ENCODE measurements around the gene CALD1. TPM values are rescaled to one million over a fixed set of nuclear protein-coding genes. Genes with fewer than 3 reads are reported as not detected.

Gene CALD1
- total RNA-seq, 1 experiment from 2014 or later, result 147 TPM

DNA sequence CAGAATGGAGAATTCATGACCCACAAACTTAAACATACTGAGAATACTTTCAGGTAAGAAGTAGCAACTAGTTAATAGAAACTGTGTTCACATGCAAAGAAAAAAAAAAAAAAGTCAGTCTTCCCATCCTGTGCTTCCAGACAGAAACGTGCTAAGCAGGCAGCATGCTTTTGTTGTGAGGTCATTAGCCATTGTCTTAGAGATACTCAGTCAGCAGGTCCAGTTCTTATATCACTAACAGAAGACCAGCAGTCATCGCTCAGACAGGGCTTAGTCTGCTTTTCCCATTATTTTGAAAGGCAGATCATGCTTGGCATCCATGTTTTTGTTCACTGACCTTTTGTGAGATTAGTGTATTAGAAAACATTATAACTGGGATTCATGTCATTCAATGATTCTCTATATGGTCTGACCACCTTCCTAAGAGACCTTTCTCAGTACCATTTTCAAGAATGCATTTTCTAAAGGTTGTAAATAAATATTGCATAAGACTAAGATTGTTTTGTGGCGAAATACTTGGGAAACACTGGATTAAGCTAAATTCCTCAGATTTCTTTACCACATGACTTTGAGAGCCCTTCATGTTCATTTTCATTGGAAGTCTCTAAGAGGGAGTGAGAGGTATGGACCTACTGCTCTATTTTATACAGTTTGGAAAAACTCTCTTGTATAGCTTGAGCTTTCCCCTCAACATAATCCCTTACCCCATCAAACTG, 161.9 kb downstream of the CALD1 start:
- TF ChIP-seq, protein P1, sequence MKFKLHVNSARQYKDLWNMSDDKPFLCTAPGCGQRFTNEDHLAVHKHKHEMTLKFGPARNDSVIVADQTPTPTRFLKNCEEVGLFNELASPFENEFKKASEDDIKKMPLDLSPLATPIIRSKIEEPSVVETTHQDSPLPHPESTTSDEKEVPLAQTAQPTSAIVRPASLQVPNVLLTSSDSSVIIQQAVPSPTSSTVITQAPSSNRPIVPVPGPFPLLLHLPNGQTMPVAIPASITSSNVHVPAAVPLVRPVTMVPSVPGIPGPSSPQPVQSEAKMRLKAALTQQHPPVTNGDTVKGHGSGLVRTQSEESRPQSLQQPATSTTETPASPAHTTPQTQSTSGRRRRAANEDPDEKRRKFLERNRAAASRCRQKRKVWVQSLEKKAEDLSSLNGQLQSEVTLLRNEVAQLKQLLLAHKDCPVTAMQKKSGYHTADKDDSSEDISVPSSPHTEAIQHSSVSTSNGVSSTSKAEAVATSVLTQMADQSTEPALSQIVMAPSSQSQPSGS (CRISPR knock-in tag; IDR thresholded peaks at IDR 0.05; ENCODE audit: borderline replicate concordance, low read depth), result no peak
- no peak for TF ChIP-seq ZNF416 (CRISPR knock-in tag; IDR thresholded peaks at IDR 0.05)
- TF ChIP-seq KAT7 (CRISPR knock-in tag; IDR thresholded peaks at IDR 0.05; ENCODE audit: borderline replicate concordance), result no peak
- no peak for TF ChIP-seq JUN (CRISPR knock-in tag; IDR thresholded peaks at IDR 0.05)
- no peak for TF ChIP-seq HMGA2 (CRISPR knock-in tag; IDR thresholded peaks at IDR 0.05)
- TF ChIP-seq, protein P2, sequence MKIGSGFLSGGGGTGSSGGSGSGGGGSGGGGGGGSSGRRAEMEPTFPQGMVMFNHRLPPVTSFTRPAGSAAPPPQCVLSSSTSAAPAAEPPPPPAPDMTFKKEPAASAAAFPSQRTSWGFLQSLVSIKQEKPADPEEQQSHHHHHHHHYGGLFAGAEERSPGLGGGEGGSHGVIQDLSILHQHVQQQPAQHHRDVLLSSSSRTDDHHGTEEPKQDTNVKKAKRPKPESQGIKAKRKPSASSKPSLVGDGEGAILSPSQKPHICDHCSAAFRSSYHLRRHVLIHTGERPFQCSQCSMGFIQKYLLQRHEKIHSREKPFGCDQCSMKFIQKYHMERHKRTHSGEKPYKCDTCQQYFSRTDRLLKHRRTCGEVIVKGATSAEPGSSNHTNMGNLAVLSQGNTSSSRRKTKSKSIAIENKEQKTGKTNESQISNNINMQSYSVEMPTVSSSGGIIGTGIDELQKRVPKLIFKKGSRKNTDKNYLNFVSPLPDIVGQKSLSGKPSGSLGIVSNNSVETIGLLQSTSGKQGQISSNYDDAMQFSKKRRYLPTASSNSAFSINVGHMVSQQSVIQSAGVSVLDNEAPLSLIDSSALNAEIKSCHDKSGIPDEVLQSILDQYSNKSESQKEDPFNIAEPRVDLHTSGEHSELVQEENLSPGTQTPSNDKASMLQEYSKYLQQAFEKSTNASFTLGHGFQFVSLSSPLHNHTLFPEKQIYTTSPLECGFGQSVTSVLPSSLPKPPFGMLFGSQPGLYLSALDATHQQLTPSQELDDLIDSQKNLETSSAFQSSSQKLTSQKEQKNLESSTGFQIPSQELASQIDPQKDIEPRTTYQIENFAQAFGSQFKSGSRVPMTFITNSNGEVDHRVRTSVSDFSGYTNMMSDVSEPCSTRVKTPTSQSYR (CRISPR knock-in tag; IDR thresholded peaks at IDR 0.05), result no peak
- no peak for TF ChIP-seq ESRRA (CRISPR knock-in tag; IDR thresholded peaks at IDR 0.05; ENCODE audit: borderline replicate concordance)
- no peak for TF ChIP-seq JAZF1 (CRISPR knock-in tag; IDR thresholded peaks at IDR 0.05)
- no peak for TF ChIP-seq SP1 (CRISPR knock-in tag; conservative IDR thresholded peaks at IDR 0.05)
- TF ChIP-seq, protein P3, sequence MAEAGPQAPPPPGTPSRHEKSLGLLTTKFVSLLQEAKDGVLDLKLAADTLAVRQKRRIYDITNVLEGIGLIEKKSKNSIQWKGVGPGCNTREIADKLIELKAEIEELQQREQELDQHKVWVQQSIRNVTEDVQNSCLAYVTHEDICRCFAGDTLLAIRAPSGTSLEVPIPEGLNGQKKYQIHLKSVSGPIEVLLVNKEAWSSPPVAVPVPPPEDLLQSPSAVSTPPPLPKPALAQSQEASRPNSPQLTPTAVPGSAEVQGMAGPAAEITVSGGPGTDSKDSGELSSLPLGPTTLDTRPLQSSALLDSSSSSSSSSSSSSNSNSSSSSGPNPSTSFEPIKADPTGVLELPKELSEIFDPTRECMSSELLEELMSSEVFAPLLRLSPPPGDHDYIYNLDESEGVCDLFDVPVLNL (CRISPR knock-in tag; IDR thresholded peaks at IDR 0.05; ENCODE audit: borderline replicate concordance, low read depth), result no peak
- TF ChIP-seq, protein P4, sequence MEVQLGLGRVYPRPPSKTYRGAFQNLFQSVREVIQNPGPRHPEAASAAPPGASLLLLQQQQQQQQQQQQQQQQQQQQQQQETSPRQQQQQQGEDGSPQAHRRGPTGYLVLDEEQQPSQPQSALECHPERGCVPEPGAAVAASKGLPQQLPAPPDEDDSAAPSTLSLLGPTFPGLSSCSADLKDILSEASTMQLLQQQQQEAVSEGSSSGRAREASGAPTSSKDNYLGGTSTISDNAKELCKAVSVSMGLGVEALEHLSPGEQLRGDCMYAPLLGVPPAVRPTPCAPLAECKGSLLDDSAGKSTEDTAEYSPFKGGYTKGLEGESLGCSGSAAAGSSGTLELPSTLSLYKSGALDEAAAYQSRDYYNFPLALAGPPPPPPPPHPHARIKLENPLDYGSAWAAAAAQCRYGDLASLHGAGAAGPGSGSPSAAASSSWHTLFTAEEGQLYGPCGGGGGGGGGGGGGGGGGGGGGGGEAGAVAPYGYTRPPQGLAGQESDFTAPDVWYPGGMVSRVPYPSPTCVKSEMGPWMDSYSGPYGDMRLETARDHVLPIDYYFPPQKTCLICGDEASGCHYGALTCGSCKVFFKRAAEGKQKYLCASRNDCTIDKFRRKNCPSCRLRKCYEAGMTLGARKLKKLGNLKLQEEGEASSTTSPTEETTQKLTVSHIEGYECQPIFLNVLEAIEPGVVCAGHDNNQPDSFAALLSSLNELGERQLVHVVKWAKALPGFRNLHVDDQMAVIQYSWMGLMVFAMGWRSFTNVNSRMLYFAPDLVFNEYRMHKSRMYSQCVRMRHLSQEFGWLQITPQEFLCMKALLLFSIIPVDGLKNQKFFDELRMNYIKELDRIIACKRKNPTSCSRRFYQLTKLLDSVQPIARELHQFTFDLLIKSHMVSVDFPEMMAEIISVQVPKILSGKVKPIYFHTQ (CRISPR knock-in tag; IDR thresholded peaks at IDR 0.05), result no peak
- TF ChIP-seq, protein P5, sequence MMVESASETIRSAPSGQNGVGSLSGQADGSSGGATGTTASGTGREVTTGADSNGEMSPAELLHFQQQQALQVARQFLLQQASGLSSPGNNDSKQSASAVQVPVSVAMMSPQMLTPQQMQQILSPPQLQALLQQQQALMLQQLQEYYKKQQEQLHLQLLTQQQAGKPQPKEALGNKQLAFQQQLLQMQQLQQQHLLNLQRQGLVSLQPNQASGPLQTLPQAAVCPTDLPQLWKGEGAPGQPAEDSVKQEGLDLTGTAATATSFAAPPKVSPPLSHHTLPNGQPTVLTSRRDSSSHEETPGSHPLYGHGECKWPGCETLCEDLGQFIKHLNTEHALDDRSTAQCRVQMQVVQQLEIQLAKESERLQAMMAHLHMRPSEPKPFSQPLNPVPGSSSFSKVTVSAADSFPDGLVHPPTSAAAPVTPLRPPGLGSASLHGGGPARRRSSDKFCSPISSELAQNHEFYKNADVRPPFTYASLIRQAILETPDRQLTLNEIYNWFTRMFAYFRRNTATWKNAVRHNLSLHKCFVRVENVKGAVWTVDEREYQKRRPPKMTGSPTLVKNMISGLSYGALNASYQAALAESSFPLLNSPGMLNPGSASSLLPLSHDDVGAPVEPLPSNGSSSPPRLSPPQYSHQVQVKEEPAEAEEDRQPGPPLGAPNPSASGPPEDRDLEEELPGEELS (CRISPR knock-in tag; IDR thresholded peaks at IDR 0.05), result no peak
- TF ChIP-seq CREM (CRISPR knock-in tag; IDR thresholded peaks at IDR 0.05), result no peak
- Mint-ChIP-seq H3K9me3 (no peaks in the 10 kb centered on the region), H3K27me3 (ENCODE audit: low read depth) (no peaks in the 10 kb centered on the region), H3K27ac (peak overlapping the region; percentile 32), H3K4me3 (no peak overlapping the region), H3K36me3 (peaks cover 16% of the 10 kb centered on the region), H3K4me1 (peaks cover 18% of the 10 kb centered on the region)
- DNase-seq (ENCODE audit: low spot score), result no peak
- CTCF ChIA-PET, result interaction anchor here (1.9 kb wide), 1 partner anchor 217 kb away, joined by 6 read pairs; no protein-coding TSS in a partner anchor
- ATAC-seq, result 0 out of 2 replicates have a peak, but pooled peaks have one; percentile 39
- POLR2A ChIA-PET, result no interaction called here

DNA sequence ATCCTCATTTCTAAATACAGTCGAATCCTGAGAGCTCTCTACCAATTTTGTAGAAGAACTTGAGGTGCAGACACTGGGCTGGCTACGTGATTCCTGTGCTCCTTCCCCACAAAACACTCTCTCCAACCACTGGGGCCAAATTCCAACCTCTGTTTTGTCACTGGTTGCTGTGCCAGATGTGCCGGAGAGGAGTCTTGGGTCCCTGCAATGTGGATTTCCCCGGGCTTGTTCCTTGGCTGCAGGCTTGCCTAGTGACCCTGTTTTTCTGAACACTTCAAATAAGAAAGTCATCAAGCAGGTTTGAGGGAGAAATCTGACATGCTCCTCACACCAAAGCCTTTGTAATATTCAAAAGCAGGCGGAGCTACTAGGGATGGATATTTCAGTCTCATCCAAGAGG, 162.5 kb downstream of the CALD1 start:
- H3K27ac Mint-ChIP-seq, result no peak overlapping the region
- H3K4me1 Mint-ChIP-seq, result peaks cover 18% of the 10 kb centered on the region
- DNase-seq (ENCODE audit: low spot score) (no peak), ATAC-seq (peak; percentile 46; the same call in 1 of the 2 replicates)
- peaks cover 11% of the 10 kb centered on the region; the same call in 1 of the 2 replicates for H3K36me3 Mint-ChIP-seq
- H3K27me3 Mint-ChIP-seq (ENCODE audit: low read depth), result no peaks in the 10 kb centered on the region
- CTCF ChIA-PET, result interaction anchor here (1.0 to 1.9 kb wide), 2 partner anchors 218 to 248 kb away, joined by 3 to 6 read pairs; no protein-coding TSS in a partner anchor
- POLR2A ChIA-PET, result no interaction called here
- H3K9me3 Mint-ChIP-seq, result no peaks in the 10 kb centered on the region
- H3K4me3 Mint-ChIP-seq, result no peak overlapping the region
- TF ChIP-seq, protein P6, sequence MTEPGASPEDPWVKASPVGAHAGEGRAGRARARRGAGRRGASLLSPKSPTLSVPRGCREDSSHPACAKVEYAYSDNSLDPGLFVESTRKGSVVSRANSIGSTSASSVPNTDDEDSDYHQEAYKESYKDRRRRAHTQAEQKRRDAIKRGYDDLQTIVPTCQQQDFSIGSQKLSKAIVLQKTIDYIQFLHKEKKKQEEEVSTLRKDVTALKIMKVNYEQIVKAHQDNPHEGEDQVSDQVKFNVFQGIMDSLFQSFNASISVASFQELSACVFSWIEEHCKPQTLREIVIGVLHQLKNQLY (CRISPR knock-in tag; IDR thresholded peaks at IDR 0.05), result no peak
- TF ChIP-seq, protein P7, sequence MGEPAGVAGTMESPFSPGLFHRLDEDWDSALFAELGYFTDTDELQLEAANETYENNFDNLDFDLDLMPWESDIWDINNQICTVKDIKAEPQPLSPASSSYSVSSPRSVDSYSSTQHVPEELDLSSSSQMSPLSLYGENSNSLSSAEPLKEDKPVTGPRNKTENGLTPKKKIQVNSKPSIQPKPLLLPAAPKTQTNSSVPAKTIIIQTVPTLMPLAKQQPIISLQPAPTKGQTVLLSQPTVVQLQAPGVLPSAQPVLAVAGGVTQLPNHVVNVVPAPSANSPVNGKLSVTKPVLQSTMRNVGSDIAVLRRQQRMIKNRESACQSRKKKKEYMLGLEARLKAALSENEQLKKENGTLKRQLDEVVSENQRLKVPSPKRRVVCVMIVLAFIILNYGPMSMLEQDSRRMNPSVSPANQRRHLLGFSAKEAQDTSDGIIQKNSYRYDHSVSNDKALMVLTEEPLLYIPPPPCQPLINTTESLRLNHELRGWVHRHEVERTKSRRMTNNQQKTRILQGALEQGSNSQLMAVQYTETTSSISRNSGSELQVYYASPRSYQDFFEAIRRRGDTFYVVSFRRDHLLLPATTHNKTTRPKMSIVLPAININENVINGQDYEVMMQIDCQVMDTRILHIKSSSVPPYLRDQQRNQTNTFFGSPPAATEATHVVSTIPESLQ (CRISPR knock-in tag; IDR thresholded peaks at IDR 0.05), result no peak
- TF ChIP-seq MYBL2 (CRISPR knock-in tag; IDR thresholded peaks at IDR 0.05) (no peak), ZNF219 (CRISPR knock-in tag; IDR thresholded peaks at IDR 0.05; ENCODE audit: borderline replicate concordance) (no peak)
- TF ChIP-seq, protein P8, sequence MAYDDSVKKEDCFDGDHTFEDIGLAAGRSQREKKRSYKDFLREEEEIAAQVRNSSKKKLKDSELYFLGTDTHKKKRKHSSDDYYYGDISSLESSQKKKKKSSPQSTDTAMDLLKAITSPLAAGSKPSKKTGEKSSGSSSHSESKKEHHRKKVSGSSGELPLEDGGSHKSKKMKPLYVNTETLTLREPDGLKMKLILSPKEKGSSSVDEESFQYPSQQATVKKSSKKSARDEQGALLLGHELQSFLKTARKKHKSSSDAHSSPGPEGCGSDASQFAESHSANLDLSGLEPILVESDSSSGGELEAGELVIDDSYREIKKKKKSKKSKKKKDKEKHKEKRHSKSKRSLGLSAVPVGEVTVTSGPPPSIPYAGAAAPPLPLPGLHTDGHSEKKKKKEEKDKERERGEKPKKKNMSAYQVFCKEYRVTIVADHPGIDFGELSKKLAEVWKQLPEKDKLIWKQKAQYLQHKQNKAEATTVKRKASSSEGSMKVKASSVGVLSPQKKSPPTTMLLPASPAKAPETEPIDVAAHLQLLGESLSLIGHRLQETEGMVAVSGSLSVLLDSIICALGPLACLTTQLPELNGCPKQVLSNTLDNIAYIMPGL (CRISPR knock-in tag; IDR thresholded peaks at IDR 0.05), result no peak

Measured in WTC11 (cell line).